Activated CD4-positive, alpha-beta T cell treated with anti-CD3 and anti-CD28 coated beads, Interleukin-2, Interleukin-4, amounts not matched to agents 100 ng/mL and 50 ng/mL, durations not matched to agents 16 hours and 8 hours (primary cell): ENCODE data around the gene REV3L.
"Not testable (repeated sequence)": the region's sequence is repeated elsewhere in the genome, so short reads cannot be mapped to it uniquely, and the experiment has no call there.

Source experiments
- DNase-seq: peaks from one replicate; pipeline ENCODE4 v3.0.0-alpha.2; 2020; ENCODE audit warnings: low spot score

The REV3L gene

GRCh38 chr6:111482959-111483735 is at the start of gene REV3L:
Gene REV3L, minus strand, starts transcription at chr6:111483218. Its CDS starts 330 bp downstream, at chr6:111482888.
- DNase-seq, result peak; percentile 88

- no peak for DNase-seq
Measured at GRCh38 chr6:111531185-111531584, 48.2 kb upstream of the REV3L start.

GRCh38 chr6:111530667-111531066 is 47.6 kb upstream of the REV3L start:
- no peak for DNase-seq

- DNase-seq, result no peak
Measured at GRCh38 chr6:111530218-111530617, 47.2 kb upstream of the REV3L start.

GRCh38 chr6:111527367-111527766 is 44.3 kb upstream of the REV3L start:
- no peak for DNase-seq

- DNase-seq, result peak; percentile 25
Measured at GRCh38 chr6:111524735-111525134, 41.7 kb upstream of the REV3L start.

GRCh38 chr6:111524252-111524651 is 41.2 kb upstream of the REV3L start:
- DNase-seq, result no peak

- DNase-seq, result no peak
Measured at GRCh38 chr6:111523484-111524167, 40.6 kb upstream of the REV3L start.

- DNase-seq, result no peak
Measured at GRCh38 chr6:111522393-111523020, 39.5 kb upstream of the REV3L start.

- no peak for DNase-seq
Measured at GRCh38 chr6:111521497-111522270, 38.7 kb upstream of the REV3L start.

GRCh38 chr6:111520524-111520923 is 37.5 kb upstream of the REV3L start:
- no peak for DNase-seq

- DNase-seq, result no peak
Measured at GRCh38 chr6:111517965-111518364, 34.9 kb upstream of the REV3L start.

- no peak for DNase-seq
Measured at GRCh38 chr6:111515259-111515658, 32.2 kb upstream of the REV3L start.

GRCh38 chr6:111514531-111514930 is 31.5 kb upstream of the REV3L start:
- DNase-seq, result not testable (repeated sequence)

GRCh38 chr6:111507219-111507618 is 24.2 kb upstream of the REV3L start:
- DNase-seq, result not testable (repeated sequence)

- DNase-seq, result not testable (repeated sequence)
Measured at GRCh38 chr6:111505498-111505897, 22.5 kb upstream of the REV3L start.

GRCh38 chr6:111503660-111504059 is 20.6 kb upstream of the REV3L start:
- no peak for DNase-seq

- DNase-seq, result no peak
Measured at GRCh38 chr6:111503194-111503593, 20.2 kb upstream of the REV3L start.

GRCh38 chr6:111502154-111502553 is 19.1 kb upstream of the REV3L start:
- DNase-seq, result no peak

- DNase-seq, result no peak
Measured at GRCh38 chr6:111499269-111499793, 16.3 kb upstream of the REV3L start.

- no peak for DNase-seq
Measured at GRCh38 chr6:111494951-111495635, 12.1 kb upstream of the REV3L start.
